Stimulated activated CD4-positive, alpha-beta T cell treated with anti-CD3 and anti-CD28 coated beads, Interleukin-12 subunit alpha, Interleukin-12 subunit beta, amount 100 ng/mL, for 48 hours (primary cell): Measurements from ENCODE around the gene PRDM16.

ENCODE experiments used
- DNase-seq, 3 donors: peaks; one replicate each; pipeline ENCODE4 v3.0.0-alpha.2; 2020; ENCODE audit warnings: low read depth in 2 of 3, low spot score in 1 of 3

PRDM16 gene

GRCh38 chr1:3067671-3068563, 1.1 kb upstream of the PRDM16 start:
- DNase-seq, result no peak

- no peak for DNase-seq
Measured at GRCh38 chr1:3069491-3070308, 697 bp downstream of the PRDM16 start.

GRCh38 chr1:3070309-3070643, 1.3 kb downstream of the PRDM16 start:
- no peak for DNase-seq

- DNase-seq, result no peak
Measured at GRCh38 chr1:3070644-3071564, 1.9 kb downstream of the PRDM16 start.

GRCh38 chr1:3071565-3072390, 2.8 kb downstream of the PRDM16 start:
- no peak for DNase-seq

DNA sequence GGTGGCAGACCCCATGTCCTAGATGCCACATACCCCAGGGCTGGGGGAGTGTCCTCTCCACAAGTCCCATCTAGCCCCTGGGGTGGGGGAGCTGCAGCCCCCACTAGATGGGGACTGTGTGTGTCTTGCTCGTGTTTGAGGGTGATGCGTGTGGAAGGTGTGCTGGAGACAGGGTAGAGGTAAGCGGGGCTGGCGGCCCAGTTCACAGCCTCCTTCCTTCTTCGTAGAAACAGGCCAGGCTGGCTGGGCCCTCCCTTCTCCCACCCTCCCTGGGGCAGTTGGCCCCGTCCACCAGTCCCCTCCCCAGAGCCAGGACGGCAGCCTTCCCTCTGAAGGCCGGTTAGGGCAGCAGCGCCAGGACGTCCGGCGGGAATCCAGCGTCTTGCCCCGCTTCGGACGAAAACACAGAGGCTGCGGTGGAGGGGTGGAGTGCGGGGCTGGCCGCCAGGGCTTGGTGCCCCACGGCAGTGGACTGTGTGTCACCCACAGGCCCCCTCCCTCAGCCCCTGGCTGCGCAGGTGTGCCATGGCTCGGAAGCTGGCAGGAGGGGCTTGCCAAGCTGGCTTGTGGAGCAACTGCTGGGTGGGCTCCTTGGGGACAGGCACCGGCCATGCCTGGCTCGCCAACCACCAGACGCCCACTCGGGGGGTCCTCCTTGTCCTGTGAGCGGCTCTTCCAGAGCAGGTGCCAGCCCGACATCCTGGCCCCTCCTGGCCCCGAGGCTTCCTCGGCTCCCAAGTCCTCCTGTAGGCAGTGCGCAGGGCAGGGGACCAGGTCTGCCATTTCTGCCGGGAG, 3.6 kb downstream of the PRDM16 start:
- DNase-seq, result no peak

DNA sequence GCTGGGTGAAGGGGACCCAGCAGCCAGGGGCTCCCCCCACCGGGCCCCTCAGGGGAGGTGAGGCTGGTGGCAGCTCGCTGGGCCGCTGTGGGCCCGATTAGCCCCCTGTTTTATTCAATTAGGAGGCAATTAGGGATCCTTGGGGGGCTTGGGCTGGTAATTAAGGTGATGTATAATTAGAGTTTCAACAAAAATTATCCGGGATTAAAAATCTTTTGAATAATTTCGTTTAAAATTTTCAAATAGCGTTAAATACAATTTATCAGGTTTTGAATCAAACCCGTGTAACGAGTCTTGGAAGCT, 4.1 kb downstream of the PRDM16 start:
- DNase-seq, result no peak

DNA sequence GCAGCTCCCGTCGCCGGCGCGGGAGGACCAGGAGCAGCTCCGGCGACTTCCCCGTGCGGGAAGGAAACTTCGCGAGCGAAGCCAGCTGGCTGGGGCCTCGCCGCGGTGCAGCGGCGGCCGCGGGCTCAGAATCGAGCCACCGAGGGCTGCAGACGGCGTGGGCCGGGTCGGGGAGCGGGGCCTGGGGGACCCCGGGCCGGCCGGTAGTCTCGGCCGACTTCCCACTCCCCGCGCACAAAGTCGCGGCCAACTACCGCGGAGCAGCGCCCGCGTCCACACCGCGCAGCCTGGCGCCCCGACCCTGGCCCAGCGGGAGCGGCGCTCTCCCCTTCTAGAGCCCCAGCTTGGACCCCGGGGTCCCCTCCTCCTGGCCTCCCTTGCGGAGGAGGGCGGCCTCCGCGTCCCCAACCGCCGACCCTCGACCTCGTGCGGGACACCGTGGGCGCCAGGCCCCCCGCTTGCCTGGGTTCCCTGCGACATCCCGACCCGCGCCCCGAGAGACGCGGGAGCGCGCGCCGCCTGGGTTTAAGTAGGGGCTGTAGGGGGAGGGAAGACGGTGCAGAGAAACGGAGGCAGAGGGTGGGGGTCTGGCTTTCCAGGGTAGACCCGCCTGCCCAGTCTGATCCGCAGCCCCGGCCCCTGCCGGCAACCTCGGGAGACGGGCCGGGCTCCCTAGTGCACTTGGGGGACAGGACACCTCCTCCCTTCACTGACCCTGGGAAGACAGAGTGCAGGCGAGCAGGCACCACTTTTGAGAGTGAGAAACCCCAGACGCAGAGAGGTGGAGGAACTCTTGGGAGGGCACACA, 4.7 kb downstream of the PRDM16 start:
- DNase-seq, result no peak

DNA sequence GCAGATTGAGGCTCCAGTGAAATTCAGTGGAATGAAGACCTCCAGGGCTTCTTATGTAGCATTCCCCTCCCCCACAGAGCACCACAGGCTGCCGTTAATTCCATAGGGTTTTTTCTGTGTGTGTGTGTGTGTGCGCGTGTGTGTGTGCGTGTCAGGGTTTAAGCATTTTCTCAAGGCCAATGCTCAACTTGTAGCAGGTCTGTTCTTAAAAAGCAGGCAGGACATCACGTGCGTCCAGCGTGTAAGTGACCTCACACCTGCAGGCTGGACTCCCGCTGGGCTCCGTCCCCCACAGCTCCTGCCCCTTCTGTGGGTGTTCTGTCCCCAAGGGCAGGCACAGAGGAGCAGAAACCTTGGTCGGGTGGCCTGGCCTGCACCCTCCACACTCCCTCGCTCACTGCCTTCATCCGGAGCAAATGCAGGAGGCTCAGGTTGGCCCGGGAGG, 5.3 kb downstream of the PRDM16 start:
- DNase-seq, result no peak

GRCh38 chr1:3074800-3075199, 5.8 kb downstream of the PRDM16 start:
- no peak for DNase-seq

DNA sequence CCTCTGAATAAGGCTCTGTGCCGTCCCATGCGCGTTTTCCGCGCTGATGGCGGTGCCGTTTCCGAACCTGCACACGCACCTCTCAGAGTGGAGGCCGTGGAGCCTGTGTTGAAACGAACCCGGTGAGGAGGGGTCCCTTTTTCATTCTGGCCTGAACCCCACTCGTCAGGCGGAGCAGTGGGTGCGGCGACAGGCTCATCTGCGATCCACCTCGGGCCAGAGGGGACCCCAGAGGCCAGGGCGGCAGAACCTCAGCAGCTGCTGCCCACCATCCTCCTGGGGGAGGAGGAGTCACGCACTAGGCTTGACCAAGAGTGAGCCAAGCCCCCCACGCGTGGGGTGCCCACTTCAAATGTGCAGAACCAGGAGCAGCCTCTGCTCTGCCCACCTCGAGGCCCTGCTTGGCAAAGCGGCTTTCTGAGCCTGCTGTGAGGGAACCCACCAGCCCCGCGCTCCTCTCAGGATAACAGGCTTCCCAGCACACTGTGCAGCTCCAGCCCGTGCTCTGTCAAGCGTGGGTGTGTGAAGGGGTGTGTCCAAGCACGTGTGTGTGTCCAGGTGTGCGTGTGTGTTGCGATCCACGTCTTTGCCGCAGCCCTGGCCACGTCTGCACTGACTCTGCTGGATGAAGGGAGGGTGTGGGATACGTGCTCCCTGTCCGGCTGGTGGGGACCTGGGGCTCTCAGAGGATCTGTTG, 6.8 kb downstream of the PRDM16 start:
- no peak for DNase-seq

DNA sequence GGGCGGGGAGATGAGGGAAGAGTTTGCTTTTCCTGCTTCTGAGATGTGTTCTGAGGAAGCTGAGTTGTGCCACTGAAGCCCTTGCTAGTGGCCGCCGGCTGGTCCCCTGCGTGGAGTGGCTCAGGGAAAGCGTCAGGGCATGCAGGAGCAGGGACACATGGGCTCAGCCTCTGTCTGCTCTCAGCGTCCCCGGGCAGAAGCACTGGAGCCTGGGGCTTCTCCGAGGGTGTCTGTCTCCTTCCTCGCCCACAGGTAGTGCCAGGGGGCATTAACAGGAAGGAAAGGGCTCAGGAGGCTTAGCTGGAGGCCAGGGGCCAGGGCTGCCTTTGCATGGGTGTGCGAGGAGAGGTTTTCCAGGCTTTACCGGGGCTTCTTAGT, 7.3 kb downstream of the PRDM16 start:
- DNase-seq, result no peak

GRCh38 chr1:3077081-3077480, 8.1 kb downstream of the PRDM16 start:
- no peak for DNase-seq

GRCh38 chr1:3077561-3077960, 8.6 kb downstream of the PRDM16 start:
- no peak for DNase-seq

DNA sequence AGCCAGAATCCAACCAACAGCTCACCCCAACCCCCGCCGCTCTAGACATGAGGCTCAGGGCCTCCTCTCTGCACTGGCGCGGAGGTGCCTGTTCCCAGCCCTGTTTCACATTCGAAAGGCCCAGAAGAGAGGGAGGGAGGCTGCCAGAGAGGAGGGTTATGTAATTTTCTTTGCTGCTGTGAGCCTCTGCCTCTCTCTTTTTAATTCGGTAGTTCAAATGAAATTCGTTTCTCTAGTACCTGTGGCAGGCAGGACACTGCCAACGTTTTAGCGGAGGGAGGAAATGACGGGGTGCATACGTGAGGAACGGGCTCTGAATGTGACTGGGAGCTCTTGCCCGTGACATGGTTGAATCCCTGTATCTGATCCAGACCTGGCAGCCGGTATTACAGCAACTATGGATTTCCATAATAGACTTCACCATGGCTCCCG, 9.4 kb downstream of the PRDM16 start:
- no peak for DNase-seq

- DNase-seq, result no peak
Measured at GRCh38 chr1:3078871-3079270, 9.9 kb downstream of the PRDM16 start.

DNA sequence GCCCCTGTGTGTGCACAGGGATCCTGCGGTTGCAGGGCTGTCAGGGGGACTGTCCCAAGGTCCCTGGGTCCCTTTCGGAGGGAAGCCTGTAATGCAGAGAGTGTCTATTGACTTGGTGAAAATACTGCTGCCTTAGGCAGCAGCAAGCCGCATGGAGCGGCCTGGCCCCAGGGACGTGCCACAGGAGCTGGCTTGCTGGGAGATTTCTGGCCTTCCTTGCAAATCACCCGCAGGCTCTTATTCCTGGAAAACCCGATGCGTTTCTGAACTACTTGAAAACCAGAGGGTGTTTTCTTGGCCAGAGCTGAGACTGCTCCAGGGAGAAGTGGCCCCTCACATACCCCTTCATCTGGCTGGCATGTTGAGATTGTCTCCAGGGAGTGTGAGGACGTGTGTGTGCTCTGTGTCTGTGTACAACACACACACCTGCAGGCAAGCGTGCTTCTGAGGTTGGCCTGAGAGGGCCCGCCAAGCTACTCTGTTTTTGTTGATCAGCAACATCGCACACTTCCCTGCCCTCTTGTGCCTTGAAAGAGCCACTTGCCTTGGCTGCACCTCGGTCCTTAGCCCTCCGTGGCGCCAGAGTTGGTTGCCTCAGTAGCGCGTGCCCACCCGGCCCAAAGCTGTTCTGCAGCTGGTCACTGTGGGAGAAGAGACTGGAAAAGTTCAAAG, 10.5 kb downstream of the PRDM16 start:
- DNase-seq, result no peak
